Measurements from ENCODE around the gene FLRT1. TPM values are rescaled to one million over a fixed set of nuclear protein-coding genes. Genes with fewer than 3 reads are reported as not detected.
A peak's percentile ranks its signal among the peaks of the same experiment; 100 is the strongest.

The FLRT1 gene
- total RNA-seq, 1 donor from 2014 or later: not detected

DNA sequence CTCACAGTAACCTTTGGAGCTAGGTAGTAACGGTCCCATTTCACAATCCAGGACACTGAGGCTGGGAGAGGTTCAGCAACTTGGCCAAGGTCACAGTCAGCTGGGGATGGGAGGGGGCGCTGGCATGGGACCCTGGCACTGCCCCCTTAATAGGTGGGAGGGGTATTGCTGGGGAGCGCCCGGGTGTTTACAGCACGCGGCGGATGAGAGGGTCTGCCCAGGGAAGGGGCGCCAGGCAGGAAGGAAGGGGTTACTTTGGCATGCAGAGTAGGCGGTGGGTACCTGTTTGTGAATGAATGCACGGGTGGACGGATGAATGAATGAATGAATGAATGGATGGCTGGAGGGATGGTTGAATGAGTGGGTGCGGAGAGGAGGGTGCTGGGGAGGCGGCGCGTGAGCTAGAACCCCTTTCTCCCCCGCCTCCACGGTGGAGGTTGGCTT is 628 bp upstream of the FLRT1 start:
- peaks cover 22% of the 10 kb centered on the region for H3K27me3 Mint-ChIP-seq (ENCODE audit: unreplicated experiment)
- H3K9me3 Mint-ChIP-seq (ENCODE audit: unreplicated experiment): no peaks in the 10 kb centered on the region
- no peak overlapping the region for H3K27ac Mint-ChIP-seq (ENCODE audit: unreplicated experiment)
- TF ChIP-seq, protein P1, sequence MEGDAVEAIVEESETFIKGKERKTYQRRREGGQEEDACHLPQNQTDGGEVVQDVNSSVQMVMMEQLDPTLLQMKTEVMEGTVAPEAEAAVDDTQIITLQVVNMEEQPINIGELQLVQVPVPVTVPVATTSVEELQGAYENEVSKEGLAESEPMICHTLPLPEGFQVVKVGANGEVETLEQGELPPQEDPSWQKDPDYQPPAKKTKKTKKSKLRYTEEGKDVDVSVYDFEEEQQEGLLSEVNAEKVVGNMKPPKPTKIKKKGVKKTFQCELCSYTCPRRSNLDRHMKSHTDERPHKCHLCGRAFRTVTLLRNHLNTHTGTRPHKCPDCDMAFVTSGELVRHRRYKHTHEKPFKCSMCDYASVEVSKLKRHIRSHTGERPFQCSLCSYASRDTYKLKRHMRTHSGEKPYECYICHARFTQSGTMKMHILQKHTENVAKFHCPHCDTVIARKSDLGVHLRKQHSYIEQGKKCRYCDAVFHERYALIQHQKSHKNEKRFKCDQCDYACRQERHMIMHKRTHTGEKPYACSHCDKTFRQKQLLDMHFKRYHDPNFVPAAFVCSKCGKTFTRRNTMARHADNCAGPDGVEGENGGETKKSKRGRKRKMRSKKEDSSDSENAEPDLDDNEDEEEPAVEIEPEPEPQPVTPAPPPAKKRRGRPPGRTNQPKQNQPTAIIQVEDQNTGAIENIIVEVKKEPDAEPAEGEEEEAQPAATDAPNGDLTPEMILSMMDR (IDR thresholded peaks at IDR 0.05; ENCODE audit: unreplicated experiment): no peak
- DNase-seq (ENCODE audit: low spot score): no peak
- H3K4me1 Mint-ChIP-seq (ENCODE audit: unreplicated experiment): peaks cover 3% of the 10 kb centered on the region
- H3K4me3 Mint-ChIP-seq (ENCODE audit: unreplicated experiment): peak overlapping the region; percentile 68
- H3K36me3 Mint-ChIP-seq (ENCODE audit: low read depth, unreplicated experiment): peaks cover 6% of the 10 kb centered on the region

- TF ChIP-seq, protein P1 (IDR thresholded peaks at IDR 0.05; ENCODE audit: unreplicated experiment): no peak
- no peak for DNase-seq (ENCODE audit: low spot score)
- no peaks in the 10 kb centered on the region for H3K9me3 Mint-ChIP-seq (ENCODE audit: unreplicated experiment)
- peaks cover 3% of the 10 kb centered on the region for H3K4me1 Mint-ChIP-seq (ENCODE audit: unreplicated experiment)
- H3K4me3 Mint-ChIP-seq (ENCODE audit: unreplicated experiment): no peak overlapping the region
- H3K36me3 Mint-ChIP-seq (ENCODE audit: low read depth, unreplicated experiment): peaks cover 6% of the 10 kb centered on the region
- peaks cover 22% of the 10 kb centered on the region for H3K27me3 Mint-ChIP-seq (ENCODE audit: unreplicated experiment)
- H3K27ac Mint-ChIP-seq (ENCODE audit: unreplicated experiment): no peak overlapping the region
Observed at GRCh38 chr11:64036087-64037026, 626 bp downstream of the FLRT1 start.

DNA sequence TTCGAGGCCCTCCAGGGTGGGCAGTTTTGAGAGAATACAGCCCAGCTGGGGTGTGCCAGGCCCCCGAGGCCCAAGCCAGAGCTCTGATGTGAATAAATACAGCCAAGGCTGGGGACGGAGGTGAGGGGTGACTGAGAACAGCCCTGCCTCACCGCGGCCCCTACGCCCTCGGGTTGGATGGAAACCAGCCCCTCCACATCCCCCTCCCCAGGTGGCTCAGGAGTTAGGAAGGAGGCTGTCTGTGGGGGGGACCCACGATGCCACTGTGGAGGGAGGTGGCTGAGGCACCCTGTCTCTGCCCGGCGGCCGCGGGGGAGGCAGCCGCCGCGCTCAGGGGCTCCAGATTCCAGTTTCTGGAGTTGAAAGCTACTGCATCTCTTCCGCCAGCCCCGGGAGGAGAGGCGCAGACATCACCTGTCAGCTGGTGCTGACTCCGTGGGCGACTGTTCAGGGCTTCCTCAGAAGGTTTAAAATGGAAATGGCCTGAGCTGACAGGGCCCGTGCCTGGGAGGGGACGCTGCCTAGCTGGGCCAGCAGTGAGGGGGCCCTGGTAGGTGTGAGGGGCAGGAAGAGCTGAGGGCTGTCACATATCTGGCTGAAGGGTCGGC is 1.4 kb downstream of the FLRT1 start:
- no peak for DNase-seq (ENCODE audit: low spot score)
- Mint-ChIP-seq H3K9me3 (ENCODE audit: unreplicated experiment) (no peaks in the 10 kb centered on the region), H3K36me3 (ENCODE audit: low read depth, unreplicated experiment) (peaks cover 6% of the 10 kb centered on the region), H3K4me1 (ENCODE audit: unreplicated experiment) (peaks cover 3% of the 10 kb centered on the region), H3K4me3 (ENCODE audit: unreplicated experiment) (no peak overlapping the region), H3K27me3 (ENCODE audit: unreplicated experiment) (peaks cover 25% of the 10 kb centered on the region), H3K27ac (ENCODE audit: unreplicated experiment) (no peak overlapping the region)
- TF ChIP-seq, protein P1 (IDR thresholded peaks at IDR 0.05; ENCODE audit: unreplicated experiment): no peak

DNA sequence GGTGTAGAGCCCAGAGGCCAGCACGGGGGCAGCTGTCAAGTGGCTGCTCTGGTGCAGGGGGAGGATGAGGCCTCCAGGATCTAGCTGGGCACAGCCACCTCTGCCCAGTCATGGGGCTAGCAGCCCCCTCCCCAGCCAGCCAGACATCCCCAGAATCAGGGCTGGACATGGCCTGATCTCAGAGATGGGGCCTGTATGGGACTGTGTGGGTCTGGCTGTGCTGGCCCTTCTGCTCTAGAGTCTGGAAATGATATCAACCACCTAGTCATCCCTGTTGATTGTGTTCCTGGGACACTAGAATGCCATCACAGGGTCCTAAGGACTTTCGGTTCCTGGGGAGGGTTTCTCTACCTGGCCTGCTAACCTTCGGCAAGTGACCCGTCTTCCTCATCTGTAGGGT is 2.8 kb downstream of the FLRT1 start:
- H3K27ac Mint-ChIP-seq (ENCODE audit: unreplicated experiment): no peak overlapping the region
- H3K27me3 Mint-ChIP-seq (ENCODE audit: unreplicated experiment): peaks cover 31% of the 10 kb centered on the region
- H3K9me3 Mint-ChIP-seq (ENCODE audit: unreplicated experiment): no peaks in the 10 kb centered on the region
- H3K36me3 Mint-ChIP-seq (ENCODE audit: low read depth, unreplicated experiment): peaks cover 6% of the 10 kb centered on the region
- TF ChIP-seq, protein P1 (IDR thresholded peaks at IDR 0.05; ENCODE audit: unreplicated experiment): no peak
- peaks cover 3% of the 10 kb centered on the region for H3K4me1 Mint-ChIP-seq (ENCODE audit: unreplicated experiment)
- no peak overlapping the region for H3K4me3 Mint-ChIP-seq (ENCODE audit: unreplicated experiment)
- DNase-seq (ENCODE audit: low spot score): no peak
